WTC11 (cell line): ENCODE measurements around the gene LRMDA. TPM values are rescaled to one million over a fixed set of nuclear protein-coding genes. Genes with fewer than 3 reads are reported as not detected.

Source experiments
- ATAC-seq: fragments of 200-7000 bp; cut with Tn5 transposase; 2 replicates; pipeline ENCODE4 v1.10.0; 2021; ENCODE audit warnings: mild to moderate bottlenecking, moderate library complexity
- CTCF ChIA-PET: fragments of 300-600 bp; sonication (Branson Sonifier 250); formaldehyde crosslinking; loops from one replicate; lab custom pipeline; 2021; ENCODE audit warnings: antibody characterized with exemption; lab: Charles Lee
- POLR2A ChIA-PET: fragments of 350-600 bp; sonication (Branson Sonifier 250); formaldehyde crosslinking; loops from one replicate; lab custom pipeline; 2021; ENCODE audit warnings: antibody characterized with exemption; lab: Charles Lee
- DNase-seq: peaks from one replicate; pipeline ENCODE4 v3.0.0; 2021; ENCODE audit warnings: low spot score
- H3K27ac Mint-ChIP-seq: 2 replicates; pipeline ENCODE4 v1.8.0; 2021; ENCODE audit warnings: mixed read lengths
- H3K27me3 Mint-ChIP-seq: 2 replicates; pipeline ENCODE4 v1.8.0; 2021; ENCODE audit warnings: low read depth, mild to moderate bottlenecking, moderate library complexity, mixed read lengths
- H3K36me3 Mint-ChIP-seq: 2 replicates; pipeline ENCODE4 v1.8.0; 2021; ENCODE audit warnings: mixed read lengths
- H3K4me1 Mint-ChIP-seq: 2 replicates; pipeline ENCODE4 v1.8.0; 2022; ENCODE audit warnings: mixed read lengths
- H3K4me3 Mint-ChIP-seq: 2 replicates; pipeline ENCODE4 v1.8.0; 2021; ENCODE audit warnings: mild to moderate bottlenecking, moderate library complexity, mixed read lengths
- H3K9me3 Mint-ChIP-seq: 2 replicates; pipeline ENCODE4 v1.8.0; 2021; ENCODE audit warnings: mixed read lengths
- AR ChIP-seq: fragments of 250-450 bp; sonication (Bioruptor Pico); IDR thresholded peaks from 2 replicates; pipeline ENCODE4 v1.9.0; 2021; ENCODE audit warnings: mild to moderate bottlenecking
- CBFB ChIP-seq: sonication (generic); formaldehyde crosslinking; IDR thresholded peaks from 2 replicates; pipeline ENCODE4 v1.8.1; 2022; ENCODE audit warnings: mild to moderate bottlenecking, low read depth, missing genetic modification reagents
- CREM ChIP-seq: sonication (generic); formaldehyde crosslinking; IDR thresholded peaks from 2 replicates; pipeline ENCODE4 v1.8.1; 2022; ENCODE audit warnings: mild to moderate bottlenecking, missing genetic modification reagents, moderate library complexity
- CTCF ChIP-seq: fragments of 200-600 bp; IDR thresholded peaks from 2 replicates; pipeline ENCODE4 v1.8.0; 2022; ENCODE audit warnings: antibody characterized with exemption
- E2F4 ChIP-seq: sonication (generic); formaldehyde crosslinking; IDR thresholded peaks from 2 replicates; pipeline ENCODE4 v1.8.1; 2022; ENCODE audit warnings: low read depth, mild to moderate bottlenecking, moderate library complexity, missing genetic modification reagents, borderline replicate concordance
- ESRRA ChIP-seq: sonication (generic); formaldehyde crosslinking; IDR thresholded peaks from 2 replicates; pipeline ENCODE4 v1.8.1; 2022; ENCODE audit warnings: mild to moderate bottlenecking, missing genetic modification reagents, borderline replicate concordance
- FOXJ3 ChIP-seq: sonication (generic); formaldehyde crosslinking; IDR thresholded peaks from 2 replicates; pipeline ENCODE4 v1.9.0; 2021; ENCODE audit warnings: missing genetic modification reagents, mild to moderate bottlenecking, borderline replicate concordance
- FOXP1 ChIP-seq: sonication (generic); formaldehyde crosslinking; IDR thresholded peaks from 2 replicates; pipeline ENCODE4 v1.8.0; 2022; ENCODE audit warnings: missing genetic modification reagents, mild to moderate bottlenecking, moderate library complexity, borderline replicate concordance
- GRHL2 ChIP-seq: fragments of 250-450 bp; sonication (Bioruptor Pico); IDR thresholded peaks from 2 replicates; pipeline ENCODE4 v1.8.0; 2022; ENCODE audit warnings: mild to moderate bottlenecking, moderate library complexity; ENCODE audit not compliant: insufficient replicate concordance, severe bottlenecking
- GTF2I ChIP-seq: fragments of 250-450 bp; sonication (Bioruptor Pico); conservative IDR thresholded peaks from 2 replicates; pipeline ENCODE4 v1.4.0; 2021; ENCODE audit warnings: mild to moderate bottlenecking
- HMGA2 ChIP-seq: fragments of 250-450 bp; sonication (Bioruptor Pico); IDR thresholded peaks from 2 replicates; pipeline ENCODE4 v1.4.0; 2021; ENCODE audit warnings: mild to moderate bottlenecking, moderate library complexity
- NFE2L1 ChIP-seq: sonication (generic); formaldehyde crosslinking; IDR thresholded peaks from 2 replicates; pipeline ENCODE4 v1.8.1; 2023; ENCODE audit warnings: missing genetic modification reagents
- NR2C2 ChIP-seq: sonication (generic); formaldehyde crosslinking; IDR thresholded peaks from 2 replicates; pipeline ENCODE4 v1.8.0; 2022; ENCODE audit warnings: mild to moderate bottlenecking, missing genetic modification reagents
- SMAD3 ChIP-seq: sonication (generic); formaldehyde crosslinking; IDR thresholded peaks from 2 replicates; pipeline ENCODE4 v1.8.0; 2022; ENCODE audit warnings: missing genetic modification reagents, mild to moderate bottlenecking, borderline replicate concordance
- ZNF281 ChIP-seq: sonication (generic); formaldehyde crosslinking; IDR thresholded peaks from 2 replicates; pipeline ENCODE4 v1.8.0; 2023; ENCODE audit warnings: mild to moderate bottlenecking, missing genetic modification reagents
- ZNF317 ChIP-seq: sonication (generic); formaldehyde crosslinking; IDR thresholded peaks from 2 replicates; pipeline ENCODE4 v1.8.1; 2023; ENCODE audit warnings: low read depth, mild to moderate bottlenecking, moderate library complexity, missing genetic modification reagents, borderline replicate concordance
- ZNF671 ChIP-seq: fragments of 250-450 bp; sonication (Bioruptor Pico); IDR thresholded peaks from 2 replicates; pipeline ENCODE4 v1.8.0; 2021; ENCODE audit warnings: mild to moderate bottlenecking
- total RNA-seq: library from RNA; stranded (reverse); gene quantifications from 3 replicates; pipeline ENCODE4 v1.2.3, GENCODE V29; 2021

Gene LRMDA
- total RNA-seq, 1 experiment from 2014 or later, result 0.92 TPM

- TF ChIP-seq CTCF (no peak), GRHL2 (CRISPR knock-in tag) (no peak), CREM (CRISPR knock-in tag) (no peak), NR2C2 (CRISPR knock-in tag) (no peak), FOXP1 (CRISPR knock-in tag) (no peak), SMAD3 (CRISPR knock-in tag) (no peak), NFE2L1 (CRISPR knock-in tag) (no peak)
These were observed 155.4 kb downstream of the LRMDA start (continued) for GRCh38 chr10:75586814-75587213.

GRCh38 chr10:75588031-75588430 is 156.6 kb downstream of the LRMDA start:
- peaks cover 23% of the 10 kb centered on the region for H3K27me3 Mint-ChIP-seq
- H3K4me3 Mint-ChIP-seq, result no peak overlapping the region
- peaks cover 15% of the 10 kb centered on the region for H3K36me3 Mint-ChIP-seq
- H3K9me3 Mint-ChIP-seq, result peaks cover 25% of the 10 kb centered on the region
- CTCF ChIA-PET, result no interaction called here
- no peak for DNase-seq
- POLR2A ChIA-PET, result no interaction called here
- peaks cover 11% of the 10 kb centered on the region for H3K4me1 Mint-ChIP-seq
- no peak for TF ChIP-seq GTF2I
- TF ChIP-seq, all 79 proteins: peak for 0
- no peak for ATAC-seq
- H3K27ac Mint-ChIP-seq, result no peak overlapping the region

DNA sequence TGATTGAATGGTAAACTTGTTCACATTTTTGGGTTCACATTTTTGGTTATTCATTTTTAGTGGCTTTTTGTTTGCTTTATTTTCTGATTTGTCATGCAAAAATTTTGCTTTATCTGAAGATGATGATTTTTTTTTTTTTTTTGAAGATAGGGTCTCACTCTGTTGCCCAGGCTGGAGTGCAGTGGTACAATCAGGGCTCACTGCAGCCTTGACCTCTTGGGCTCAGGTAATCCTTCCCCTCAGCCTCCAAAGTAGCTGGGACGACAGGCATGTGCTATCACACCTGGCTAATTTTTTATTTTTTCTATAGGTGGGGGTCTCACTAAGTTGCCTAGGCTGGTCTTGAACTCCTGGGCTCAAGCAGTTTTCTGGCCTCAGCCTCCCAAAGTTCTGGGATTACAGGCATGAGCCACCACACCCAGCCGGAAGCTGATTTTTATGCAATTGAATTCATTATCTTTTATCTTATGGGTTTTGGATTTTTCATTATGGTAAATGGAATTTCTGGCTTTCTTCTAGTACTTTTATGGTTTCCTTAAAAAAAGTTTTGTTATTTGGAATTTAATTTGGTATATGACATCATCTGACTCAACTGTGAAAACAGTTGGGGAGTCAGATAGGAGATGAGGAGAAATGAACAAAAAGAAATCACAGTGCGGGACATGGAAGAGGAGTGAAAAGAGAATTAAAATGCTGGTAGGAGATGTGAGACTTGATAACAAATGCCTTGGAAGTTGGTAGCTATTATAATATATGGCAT is 158.7 kb downstream of the LRMDA start:
- H3K27ac Mint-ChIP-seq, result no peak overlapping the region
- peaks cover 20% of the 10 kb centered on the region for H3K4me1 Mint-ChIP-seq
- DNase-seq, result no peak
- ChIA-PET POLR2A (interaction anchor here (0.6 kb wide), 1 partner anchor 174 kb away, joined by 3 read pairs; no protein-coding TSS in a partner anchor), CTCF (no interaction called here)
- H3K36me3 Mint-ChIP-seq, result no peaks in the 10 kb centered on the region
- peaks cover 20% of the 10 kb centered on the region for H3K27me3 Mint-ChIP-seq
- no peak for ATAC-seq
- peaks cover 11% of the 10 kb centered on the region for H3K9me3 Mint-ChIP-seq
- TF ChIP-seq CTCF, result no peak
- no peak overlapping the region for H3K4me3 Mint-ChIP-seq

DNA sequence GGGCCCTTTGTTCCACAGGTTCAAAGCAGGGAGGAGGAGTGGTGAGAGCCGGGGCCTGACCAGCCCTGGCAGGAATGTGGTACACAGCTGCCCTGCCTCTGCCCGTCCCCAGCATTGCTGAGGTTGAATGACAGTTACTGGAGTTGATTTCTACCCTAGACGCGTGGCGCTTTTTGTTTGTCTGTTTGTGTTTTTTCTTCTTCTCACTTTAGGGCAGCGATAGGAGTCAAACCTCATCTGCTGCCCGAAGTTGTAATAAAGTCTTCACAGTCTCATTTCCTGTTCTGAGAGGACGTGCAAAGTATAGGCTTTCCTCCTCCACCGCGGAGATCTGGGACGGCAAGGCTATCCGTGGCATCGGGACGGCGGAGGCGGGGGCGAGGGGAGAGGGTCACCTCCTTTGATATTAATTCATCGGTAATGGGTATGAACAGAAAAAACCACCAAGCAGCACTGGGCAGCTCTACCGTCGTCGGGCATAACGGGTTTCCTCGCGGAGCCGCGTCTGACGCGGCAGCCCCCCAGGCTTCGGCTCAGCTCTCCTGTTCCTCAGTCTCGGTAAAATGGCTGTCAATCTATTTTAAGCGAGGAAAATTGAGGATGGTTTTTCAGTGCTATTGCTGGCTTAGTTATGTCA is 160.8 kb downstream of the LRMDA start:
- CTCF ChIA-PET, result no interaction called here
- Mint-ChIP-seq H3K4me3 (no peak overlapping the region), H3K27ac (no peak overlapping the region)
- TF ChIP-seq AR (CRISPR knock-in tag) (no peak), FOXJ3 (CRISPR knock-in tag) (no peak), ZNF317 (CRISPR knock-in tag) (no peak), E2F4 (no peak), CBFB (no peak), ESRRA (no peak), NFE2L1 (CRISPR knock-in tag) (no peak), ZNF671 (CRISPR knock-in tag) (no peak), FOXP1 (CRISPR knock-in tag) (no peak), HMGA2 (CRISPR knock-in tag) (no peak), ZNF281 (CRISPR knock-in tag) (no peak)

More for the DNA sequence above, 160.8 kb downstream of the LRMDA start:
- Mint-ChIP-seq H3K9me3 (0 out of 2 replicates have a peak, but pooled peaks cover 3% of the 10 kb centered on the region), H3K27me3 (peaks cover 31% of the 10 kb centered on the region), H3K4me1 (peaks cover 28% of the 10 kb centered on the region), H3K36me3 (no peaks in the 10 kb centered on the region)
- POLR2A ChIA-PET, result no interaction called here
- DNase-seq, result no peak
- no peak for ATAC-seq
